Measurements from ENCODE around the gene IFT20. TPM values are rescaled to one million over a fixed set of nuclear protein-coding genes. Genes with fewer than 3 reads are reported as not detected.

Gene IFT20
- total and polyA plus RNA-seq, 2 donors (not counting 3 experiments of a cell fraction or from before 2014, with no cell fraction given) = 26.5 to 45.0 TPM

- Histone ChIP-seq H4K20me1 (replicated peaks; ENCODE audit: control insufficient read depth, extremely low read depth, insufficient read depth, low read length) (no peaks in the 10 kb centered on the region), H3K9ac (replicated peaks; ENCODE audit: extremely low read depth, insufficient read depth, low read length) (no peak overlapping the region), H3K36me3 (ENCODE audit: control insufficient read depth in 2 of 2, extremely low read depth in 1 of 2, insufficient read depth in 2 of 2, low read length in 2 of 2) (peaks cover 29 to 53% of the 10 kb centered on the region in 2 experiments), H3K27ac (ENCODE audit: insufficient read depth, low read depth, low read length) (no peak overlapping the region), H3K79me2 (ENCODE audit: control insufficient read depth, insufficient read depth, low read length) (peaks cover 8% of the 10 kb centered on the region), H3K9me3 (replicated peaks; ENCODE audit: control insufficient read depth, insufficient read depth, low read length) (no peaks in the 10 kb centered on the region), H3K4me2 (ENCODE audit: insufficient read depth, low read length) (no peak overlapping the region), H3K4me3 (replicated peaks in 1 of 3; ENCODE audit: insufficient read depth in 1 of 3, low read depth in 1 of 3, low read length in 3 of 3) (no peak overlapping the region), H2AFZ (ENCODE audit: low read depth, low read length) (no peak overlapping the region), H3K27me3 (ENCODE audit: control insufficient read depth in 2 of 2, insufficient read depth in 2 of 2, low read length in 2 of 2) (no peaks in the 10 kb centered on the region), H3K9me1 (replicated peaks; ENCODE audit: control insufficient read depth, extremely low read depth, insufficient read depth, low read length) (no peaks in the 10 kb centered on the region), H3K4me1 (ENCODE audit: control insufficient read depth, extremely low read depth, insufficient read depth, low read length) (peaks cover 32% of the 10 kb centered on the region)
- ChIA-PET CTCF (interaction anchor here (3.9 kb wide), 1 partner anchor 9 kb away, joined by 31 read pairs; the partner anchor contains the start of genes IFT20 and TNFAIP1), POLR2A (interaction anchor here (3.3 kb wide), 1 partner anchor 9 kb away, joined by 34 read pairs; the partner anchor contains the start of genes IFT20 and TNFAIP1)
- intact Hi-C loops (cut with micrococcal nuclease) = no loop called here
- TF ChIP-seq JUN (IDR thresholded peaks at IDR 0.05; ENCODE audit: borderline replicate concordance, insufficient read depth, insufficient read length, low read depth) (no peak), MAX (IDR thresholded peaks at IDR 0.05; ENCODE audit: insufficient read depth, insufficient read length) (no peak), CTCF (IDR thresholded peaks at IDR 0.05; ENCODE audit: extremely low read depth in 1 of 2, insufficient read depth in 1 of 2, low read depth in 1 of 2, low read length in 2 of 2) (no peak), FOS (IDR thresholded peaks at IDR 0.05; ENCODE audit: borderline replicate concordance, insufficient read depth, low read length) (no peak), POLR2AphosphoS5 (IDR thresholded peaks at IDR 0.05; ENCODE audit: insufficient read depth, low read depth, low read length) (no peak), EZH2 (IDR thresholded peaks at IDR 0.05; ENCODE audit: borderline replicate concordance, low read depth, low read length, severe bottlenecking) (no peak), MYC (IDR thresholded peaks at IDR 0.05; ENCODE audit: low read depth, low read length) (no peak), POLR2A (IDR thresholded peaks at IDR 0.05; ENCODE audit: low read depth, low read length) (no peak), GATA2 (IDR thresholded peaks at IDR 0.05; ENCODE audit: insufficient read depth, insufficient read length, low read depth, low read length) (no peak)
- DNase-seq (ENCODE audit: low read depth, low spot score) = no peak
- no peak for FAIRE-seq
- dilution Hi-C loops (cut with MboI; ENCODE audit: extremely low pct_ligation_motif_present, low sequenced_read_pairs) = no loop called here
- BruUV-seq (replicated peaks) = no TSS peak
Measured at GRCh38 chr17:28344435-28344901, 9.2 kb upstream of the IFT20 start.

Data from endothelial cell of umbilical vein (primary cell).